NCI-H2081 treated with DMSO at 0.1 percent for 48 hours (cell line): ENCODE data around the gene MLYCD.

ENCODE experiments used
- DNase-seq: peaks from one replicate; lab custom pipeline; 2025; lab: John Stamatoyannopoulos, UW

MLYCD gene

GRCh38 chr16:83956336-83957289 lies 57.7 kb downstream of the MLYCD start:
- DNase-seq = no peak

- no peak for DNase-seq
Measured at GRCh38 chr16:83957296-83957855, 58.5 kb downstream of the MLYCD start.

GRCh38 chr16:83958137-83958845 lies 59.4 kb downstream of the MLYCD start:
- DNase-seq = no peak

GRCh38 chr16:83958846-83959565 lies 60.1 kb downstream of the MLYCD start:
- no peak for DNase-seq

GRCh38 chr16:83959656-83960434 lies 60.9 kb downstream of the MLYCD start:
- no peak for DNase-seq

GRCh38 chr16:83960521-83961249 lies 61.8 kb downstream of the MLYCD start:
- DNase-seq = no peak

GRCh38 chr16:83961591-83961990 lies 62.7 kb downstream of the MLYCD start:
- no peak for DNase-seq

GRCh38 chr16:83963277-83964119 lies 64.6 kb downstream of the MLYCD start:
- DNase-seq = no peak

- DNase-seq = no peak
Measured at GRCh38 chr16:83964684-83965443, 65.9 kb downstream of the MLYCD start.

GRCh38 chr16:83965444-83966152 lies 66.7 kb downstream of the MLYCD start:
- no peak for DNase-seq

- no peak for DNase-seq
Measured at GRCh38 chr16:83966153-83966696, 67.3 kb downstream of the MLYCD start.

GRCh38 chr16:83967091-83967490 lies 68.2 kb downstream of the MLYCD start:
- no peak for DNase-seq

- no peak for DNase-seq
Measured at GRCh38 chr16:83967838-83968305, 69.0 kb downstream of the MLYCD start, which contains the start of gene NECAB2. Gene NECAB2 (plus strand): TSS chr16:83968244. CDS start chr16:83968649, 405 bp downstream.

- DNase-seq = no peak
Measured at GRCh38 chr16:83968306-83968851, 69.5 kb downstream of the MLYCD start.

- no peak for DNase-seq
Measured at GRCh38 chr16:83968891-83969649, 70.2 kb downstream of the MLYCD start.

- DNase-seq = no peak
Measured at GRCh38 chr16:83969771-83970429, 71.0 kb downstream of the MLYCD start.
